Large intestine (tissue), 3 donors: ENCODE results near the gene PFDN2. TPM values are rescaled to one million over a fixed set of nuclear protein-coding genes. Genes with fewer than 3 reads are reported as not detected.

ENCODE experiments used
- DNase-seq, 2 donors: peaks; one replicate each; pipeline versions ENCODE4 v3.0.0 to v3.0.0-alpha.2; 2013
- H3K27ac ChIP-seq: one replicate; pipeline ENCODE4 v1.5.1; 2013; ENCODE audit warnings: low read length
- H3K27me3 ChIP-seq: 2 replicates; pipeline ENCODE4 v1.6.1; 2013; ENCODE audit warnings: low read length; ENCODE audit not compliant: control insufficient read depth, insufficient read depth
- H3K36me3 ChIP-seq: 2 replicates; pipeline ENCODE4 v1.6.1; 2013; ENCODE audit warnings: low read length; ENCODE audit not compliant: control insufficient read depth, insufficient read depth
- H3K4me1 ChIP-seq: one replicate; pipeline ENCODE4 v1.6.1; 2013; ENCODE audit warnings: low read length; ENCODE audit not compliant: control insufficient read depth, insufficient read depth
- H3K4me3 ChIP-seq: one replicate; pipeline ENCODE4 v1.5.1; 2013; ENCODE audit warnings: low read length
- H3K9me3 ChIP-seq: one replicate; pipeline ENCODE4 v1.6.1; 2013; ENCODE audit warnings: mild to moderate bottlenecking, low read depth, low read length, moderate library complexity; ENCODE audit not compliant: control insufficient read depth
- WGBS: methylation state at CpG from one replicate; pipeline ENCODE4 v1.1.5; 2013; ENCODE audit warnings: low lambda C conversion rate; ENCODE audit not compliant: insufficient coverage; 5-methylcytosine and 5-hydroxymethylcytosine counted together
- polyA plus RNA-seq: library from polyadenylated mRNA; unstranded; fragments of 120-200 nt; gene quantifications from one replicate; pipeline ENCODE4 v1.2.1, GENCODE V29; 2013

PFDN2 gene
- polyA plus RNA-seq, 1 donor: 72.5 TPM

GRCh38 chr1:161139766-161140165 lies 21.9 kb upstream of the PFDN2 start:
- no CpG with 5 or more reads among the region's 1 CpG for WGBS
- Histone ChIP-seq H3K9me3 (no peaks in the 10 kb centered on the region), H3K4me3 (no peak overlapping the region), H3K27me3 (no peaks in the 10 kb centered on the region), H3K36me3 (no peaks in the 10 kb centered on the region), H3K27ac (no peak overlapping the region), H3K4me1 (no peaks in the 10 kb centered on the region)
- peak in 1 of 2 donors; percentile 35 for DNase-seq

GRCh38 chr1:161138431-161138830 lies 20.6 kb upstream of the PFDN2 start:
- Histone ChIP-seq H3K27ac (no peak overlapping the region), H3K27me3 (no peaks in the 10 kb centered on the region), H3K4me1 (no peaks in the 10 kb centered on the region), H3K36me3 (no peaks in the 10 kb centered on the region), H3K4me3 (no peak overlapping the region), H3K9me3 (no peaks in the 10 kb centered on the region)
- 75% methylated on average over 1 of the region's 1 CpG for WGBS
- no peak for DNase-seq

GRCh38 chr1:161137881-161138280 lies 20.0 kb upstream of the PFDN2 start:
- Histone ChIP-seq H3K9me3 (no peaks in the 10 kb centered on the region), H3K4me3 (no peak overlapping the region), H3K27me3 (no peaks in the 10 kb centered on the region), H3K36me3 (no peaks in the 10 kb centered on the region), H3K27ac (no peak overlapping the region), H3K4me1 (no peaks in the 10 kb centered on the region)
- WGBS: no CpG with 5 or more reads among the region's 3 CpGs
- no peak for DNase-seq

GRCh38 chr1:161133220-161133740 lies 15.4 kb upstream of the PFDN2 start:
- Histone ChIP-seq H3K27ac (peak overlapping the region; percentile 95), H3K4me1 (peaks cover 5% of the 10 kb centered on the region), H3K27me3 (no peaks in the 10 kb centered on the region), H3K4me3 (peak overlapping the region; percentile 70), H3K36me3 (peaks cover 15% of the 10 kb centered on the region), H3K9me3 (no peaks in the 10 kb centered on the region)
- 5% methylated on average over 6 of the region's 11 CpGs for WGBS
- no peak for DNase-seq

GRCh38 chr1:161132410-161133219 lies 14.8 kb upstream of the PFDN2 start, which contains the start of gene DEDD:
Gene DEDD, minus strand, starts transcription at chr1:161132667. Its CDS starts 8,205 bp downstream, at chr1:161124462.
- Histone ChIP-seq H3K27me3 (no peaks in the 10 kb centered on the region), H3K4me3 (peak within 1 kb of the TSS; percentile 70), H3K4me1 (peaks cover 5% of the 10 kb centered on the region), H3K27ac (peak within 1 kb of the TSS; percentile 95), H3K9me3 (no peaks in the 10 kb centered on the region), H3K36me3 (peaks cover 21% of the 10 kb centered on the region)
- peak; percentile 95 to 99 for DNase-seq
- WGBS: no CpG with 5 or more reads among the region's 68 CpGs

- no peaks in the 10 kb centered on the region for H3K27me3 ChIP-seq
- H3K36me3 ChIP-seq: peaks cover 30% of the 10 kb centered on the region
- DNase-seq: peak; percentile 22 to 39
- 0% methylated on average over 3 of the region's 22 CpGs for WGBS
- H3K9me3 ChIP-seq: no peaks in the 10 kb centered on the region
- peak overlapping the region; percentile 70 for H3K4me3 ChIP-seq
- H3K27ac ChIP-seq: peak overlapping the region; percentile 65
- peaks cover 5% of the 10 kb centered on the region for H3K4me1 ChIP-seq
Observed at GRCh38 chr1:161131523-161132409, 13.9 kb upstream of the PFDN2 start.

- 83% methylated on average over 1 of the region's 1 CpG for WGBS
- Histone ChIP-seq H3K4me1 (peaks cover 5% of the 10 kb centered on the region), H3K36me3 (peaks cover 40% of the 10 kb centered on the region), H3K4me3 (no peak overlapping the region), H3K27me3 (no peaks in the 10 kb centered on the region), H3K9me3 (no peaks in the 10 kb centered on the region), H3K27ac (no peak overlapping the region)
- no peak for DNase-seq
Observed at GRCh38 chr1:161130266-161130665, 12.4 kb upstream of the PFDN2 start.

GRCh38 chr1:161128591-161129420 lies 11.0 kb upstream of the PFDN2 start:
- peaks cover 52% of the 10 kb centered on the region for H3K36me3 ChIP-seq
- H3K27ac ChIP-seq: no peak overlapping the region
- no peaks in the 10 kb centered on the region for H3K9me3 ChIP-seq
- DNase-seq: no peak
- H3K4me1 ChIP-seq: peaks cover 5% of the 10 kb centered on the region
- H3K27me3 ChIP-seq: no peaks in the 10 kb centered on the region
- no peak overlapping the region for H3K4me3 ChIP-seq
- 83% methylated on average over 1 of the region's 4 CpGs for WGBS

GRCh38 chr1:161127649-161128048 lies 9.8 kb upstream of the PFDN2 start:
- WGBS: no CpG with 5 or more reads among the region's 2 CpGs
- peaks cover 5% of the 10 kb centered on the region for H3K4me1 ChIP-seq
- peaks cover 60% of the 10 kb centered on the region for H3K36me3 ChIP-seq

More at GRCh38 chr1:161127649-161128048, 9.8 kb upstream of the PFDN2 start:
- Histone ChIP-seq H3K27ac (no peak overlapping the region), H3K4me3 (no peak overlapping the region), H3K27me3 (no peaks in the 10 kb centered on the region), H3K9me3 (no peaks in the 10 kb centered on the region)
- no peak for DNase-seq
